OCI-LY1 (cell line): ENCODE data around the gene ZNF827.

Experiments
- H2AFZ ChIP-seq: fragments of 200-600 bp; sonication (generic), shearing (Covaris generic); 2 replicates; pipeline ENCODE4 v1.6.0; 2014; ENCODE audit warnings: antibody characterized with exemption, mild to moderate bottlenecking, low read length
- H3F3A ChIP-seq: fragments of 200-600 bp; sonication (generic), shearing (Covaris generic); 2 replicates; pipeline ENCODE4 v1.6.0; 2014; ENCODE audit warnings: mild to moderate bottlenecking, antibody characterized with exemption, low read length, moderate library complexity; ENCODE audit not compliant: insufficient read depth
- H3K27ac ChIP-seq: fragments of 200-600 bp; sonication (generic); 2 replicates; pipeline ENCODE4 v1.5.1; 2014; ENCODE audit warnings: low read length, mixed run types, mild to moderate bottlenecking, low read depth; ENCODE audit not compliant: poor library complexity, severe bottlenecking
- H3K27me3 ChIP-seq: fragments of 200-600 bp; sonication (generic); 2 replicates; pipeline ENCODE4 v1.6.0; 2014; ENCODE audit warnings: antibody characterized with exemption, mild to moderate bottlenecking, low read length, moderate library complexity; ENCODE audit not compliant: insufficient read depth
- H3K36me3 ChIP-seq: fragments of 200-600 bp; sonication (generic); 2 replicates; pipeline ENCODE4 v1.6.1; 2014; ENCODE audit warnings: mild to moderate bottlenecking, antibody characterized with exemption, low read length, moderate library complexity, mixed read lengths; ENCODE audit not compliant: insufficient read depth
- H3K4me1 ChIP-seq: fragments of 200-600 bp; sonication (generic); 2 replicates; pipeline ENCODE4 v1.5.1; 2014; ENCODE audit warnings: mild to moderate bottlenecking, low read length, moderate library complexity; ENCODE audit not compliant: insufficient read depth, severe bottlenecking
- H3K4me2 ChIP-seq: fragments of 200-600 bp; sonication (generic), shearing (Covaris generic); 2 replicates; pipeline ENCODE4 v1.6.1; 2014; ENCODE audit warnings: low read length
- H3K4me3 ChIP-seq: fragments of 200-600 bp; sonication (generic); 2 replicates; pipeline ENCODE4 v1.5.1; 2014; ENCODE audit warnings: low read length, low read depth, mild to moderate bottlenecking, mixed read lengths; ENCODE audit not compliant: poor library complexity, severe bottlenecking
- H3K79me2 ChIP-seq: fragments of 200-600 bp; shearing (Covaris generic); 2 replicates; pipeline ENCODE4 v1.6.1; 2016; ENCODE audit warnings: mixed run types, low read length, mixed read lengths; ENCODE audit not compliant: insufficient read depth
- H3K9ac ChIP-seq: fragments of 200-600 bp; sonication (generic), shearing (Covaris generic); 2 replicates; pipeline ENCODE4 v1.6.1; 2014; ENCODE audit warnings: mild to moderate bottlenecking, low read length, mixed read lengths
- H3K9me2 ChIP-seq: fragments of 200-600 bp; sonication (generic), shearing (Covaris generic); 2 replicates; pipeline ENCODE4 v1.6.1; 2014; ENCODE audit warnings: low read depth, mild to moderate bottlenecking, low read length, mixed read lengths
- H3K9me3 ChIP-seq: fragments of 200-600 bp; shearing (Covaris generic); 2 replicates; pipeline ENCODE4 v1.6.1; 2014; ENCODE audit warnings: low read length, mixed read lengths
- H4K20me1 ChIP-seq: fragments of 200-600 bp; sonication (generic), shearing (Covaris generic); 2 replicates; pipeline ENCODE4 v1.6.0; 2016; ENCODE audit warnings: mild to moderate bottlenecking, low read length; ENCODE audit not compliant: insufficient read depth
- CTCF ChIP-seq: fragments of 200-600 bp; sonication (generic), shearing (Covaris generic); IDR thresholded peaks from 2 replicates; pipeline ENCODE4 v1.5.1; 2017; ENCODE audit warnings: mild to moderate bottlenecking, antibody characterized with exemption, low read length, moderate library complexity, mixed read lengths
- EZH2 ChIP-seq: fragments of 200-600 bp; sonication (generic), shearing (Covaris generic); IDR thresholded peaks from 2 replicates; pipeline ENCODE4 v1.8.0; 2017; ENCODE audit warnings: borderline replicate concordance, mixed run types, mild to moderate bottlenecking, antibody characterized with exemption, low read length, moderate library complexity, mixed read lengths

ZNF827 gene

GRCh38 chr4:145888393-145888792 is 50.2 kb downstream of the ZNF827 start:
- TF ChIP-seq CTCF: peak; percentile 22; the same call in 1 of the 2 replicates
- no peak for TF ChIP-seq EZH2
- Histone ChIP-seq H3K4me1 (peaks cover 54% of the 10 kb centered on the region), H4K20me1 (no peaks in the 10 kb centered on the region), H3K36me3 (peaks cover 38% of the 10 kb centered on the region), H3K4me3 (no peak overlapping the region), H2AFZ (no peak overlapping the region), H3F3A (no peaks in the 10 kb centered on the region; the same call in 1 of the 2 replicates), H3K9ac (no peak overlapping the region), H3K4me2 (no peak overlapping the region; the same call in 1 of the 2 replicates), H3K27ac (peak overlapping the region; percentile 74), H3K27me3 (no peaks in the 10 kb centered on the region), H3K9me2 (no peaks in the 10 kb centered on the region), H3K79me2 (peaks cover 5% of the 10 kb centered on the region; the same call in 1 of the 2 replicates), H3K9me3 (no peaks in the 10 kb centered on the region)

- H3K27ac ChIP-seq: peak overlapping the region; percentile 74
- no peaks in the 10 kb centered on the region for H3K9me3 ChIP-seq
- H3K79me2 ChIP-seq: 0 out of 2 replicates have a peak, but pooled peaks cover 2% of the 10 kb centered on the region
- peaks cover 64% of the 10 kb centered on the region for H3K4me1 ChIP-seq
- no peak overlapping the region for H2AFZ ChIP-seq
- H3K9ac ChIP-seq: peak overlapping the region; percentile 6; the same call in 1 of the 2 replicates
- TF ChIP-seq CTCF: peak; percentile 38
- TF ChIP-seq EZH2: no peak
- H4K20me1 ChIP-seq: no peaks in the 10 kb centered on the region
- H3F3A ChIP-seq: no peaks in the 10 kb centered on the region; the same call in 1 of the 2 replicates
- H3K4me2 ChIP-seq: peak overlapping the region; percentile 52; the same call in 1 of the 2 replicates
- H3K36me3 ChIP-seq: peaks cover 42% of the 10 kb centered on the region
- H3K9me2 ChIP-seq: no peaks in the 10 kb centered on the region
- H3K27me3 ChIP-seq: no peaks in the 10 kb centered on the region
- H3K4me3 ChIP-seq: peak overlapping the region; percentile 4
Observed at GRCh38 chr4:145887241-145887991, 51.2 kb downstream of the ZNF827 start.

- Histone ChIP-seq H3K79me2 (0 out of 2 replicates have a peak, but pooled peaks cover 2% of the 10 kb centered on the region), H3K36me3 (peaks cover 42% of the 10 kb centered on the region), H3K27ac (peak overlapping the region; percentile 74), H4K20me1 (no peaks in the 10 kb centered on the region), H3K9me3 (no peaks in the 10 kb centered on the region), H3K4me2 (peak overlapping the region; percentile 52; the same call in 1 of the 2 replicates), H3K27me3 (no peaks in the 10 kb centered on the region), H2AFZ (no peak overlapping the region), H3K4me1 (peaks cover 67% of the 10 kb centered on the region), H3F3A (no peaks in the 10 kb centered on the region; the same call in 1 of the 2 replicates), H3K4me3 (peak overlapping the region; percentile 4), H3K9ac (peak overlapping the region; percentile 6; the same call in 1 of the 2 replicates), H3K9me2 (no peaks in the 10 kb centered on the region)
- TF ChIP-seq CTCF (no peak), EZH2 (no peak)
Observed at GRCh38 chr4:145886871-145887240, 51.8 kb downstream of the ZNF827 start.
